ENCODE results near the gene CRELD1. TPM values are rescaled to one million over a fixed set of nuclear protein-coding genes. Genes with fewer than 3 reads are reported as not detected.

The CRELD1 gene
- total and polyA plus RNA-seq, 10 of the 15 experiments (the other 5 are each of a cell fraction or from before 2014, with no cell fraction given), result 1.3 to 15.9 (median 8.8) TPM

DNA sequence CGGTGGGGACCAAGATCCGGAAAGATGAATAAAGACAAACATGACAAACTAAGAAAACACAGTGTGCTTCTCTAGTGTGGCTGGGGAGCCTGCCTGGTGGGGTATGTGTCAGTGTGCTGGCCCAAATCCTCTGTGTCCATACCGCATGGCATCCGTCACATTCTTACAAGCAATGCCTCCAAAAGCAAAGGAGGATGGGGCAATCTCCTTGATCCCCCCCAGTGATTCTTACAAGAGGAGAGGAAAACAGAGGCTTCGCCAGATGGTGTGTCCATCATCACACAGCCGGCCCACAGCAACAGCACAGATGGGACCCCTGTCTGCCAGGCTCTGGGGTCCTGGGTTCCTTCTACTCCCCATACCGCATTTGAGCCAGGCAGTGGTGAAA lies 17.3 kb upstream of the CRELD1 start (continued):
- TF ChIP-seq, protein P1, sequence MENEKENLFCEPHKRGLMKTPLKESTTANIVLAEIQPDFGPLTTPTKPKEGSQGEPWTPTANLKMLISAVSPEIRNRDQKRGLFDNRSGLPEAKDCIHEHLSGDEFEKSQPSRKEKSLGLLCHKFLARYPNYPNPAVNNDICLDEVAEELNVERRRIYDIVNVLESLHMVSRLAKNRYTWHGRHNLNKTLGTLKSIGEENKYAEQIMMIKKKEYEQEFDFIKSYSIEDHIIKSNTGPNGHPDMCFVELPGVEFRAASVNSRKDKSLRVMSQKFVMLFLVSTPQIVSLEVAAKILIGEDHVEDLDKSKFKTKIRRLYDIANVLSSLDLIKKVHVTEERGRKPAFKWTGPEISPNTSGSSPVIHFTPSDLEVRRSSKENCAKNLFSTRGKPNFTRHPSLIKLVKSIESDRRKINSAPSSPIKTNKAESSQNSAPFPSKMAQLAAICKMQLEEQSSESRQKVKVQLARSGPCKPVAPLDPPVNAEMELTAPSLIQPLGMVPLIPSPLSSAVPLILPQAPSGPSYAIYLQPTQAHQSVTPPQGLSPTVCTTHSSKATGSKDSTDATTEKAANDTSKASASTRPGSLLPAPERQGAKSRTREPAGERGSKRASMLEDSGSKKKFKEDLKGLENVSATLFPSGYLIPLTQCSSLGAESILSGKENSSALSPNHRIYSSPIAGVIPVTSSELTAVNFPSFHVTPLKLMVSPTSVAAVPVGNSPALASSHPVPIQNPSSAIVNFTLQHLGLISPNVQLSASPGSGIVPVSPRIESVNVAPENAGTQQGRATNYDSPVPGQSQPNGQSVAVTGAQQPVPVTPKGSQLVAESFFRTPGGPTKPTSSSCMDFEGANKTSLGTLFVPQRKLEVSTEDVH (IDR thresholded peaks at IDR 0.05; ENCODE audit: low read depth, partially characterized antibody), result no peak
- TF ChIP-seq, protein P2, sequence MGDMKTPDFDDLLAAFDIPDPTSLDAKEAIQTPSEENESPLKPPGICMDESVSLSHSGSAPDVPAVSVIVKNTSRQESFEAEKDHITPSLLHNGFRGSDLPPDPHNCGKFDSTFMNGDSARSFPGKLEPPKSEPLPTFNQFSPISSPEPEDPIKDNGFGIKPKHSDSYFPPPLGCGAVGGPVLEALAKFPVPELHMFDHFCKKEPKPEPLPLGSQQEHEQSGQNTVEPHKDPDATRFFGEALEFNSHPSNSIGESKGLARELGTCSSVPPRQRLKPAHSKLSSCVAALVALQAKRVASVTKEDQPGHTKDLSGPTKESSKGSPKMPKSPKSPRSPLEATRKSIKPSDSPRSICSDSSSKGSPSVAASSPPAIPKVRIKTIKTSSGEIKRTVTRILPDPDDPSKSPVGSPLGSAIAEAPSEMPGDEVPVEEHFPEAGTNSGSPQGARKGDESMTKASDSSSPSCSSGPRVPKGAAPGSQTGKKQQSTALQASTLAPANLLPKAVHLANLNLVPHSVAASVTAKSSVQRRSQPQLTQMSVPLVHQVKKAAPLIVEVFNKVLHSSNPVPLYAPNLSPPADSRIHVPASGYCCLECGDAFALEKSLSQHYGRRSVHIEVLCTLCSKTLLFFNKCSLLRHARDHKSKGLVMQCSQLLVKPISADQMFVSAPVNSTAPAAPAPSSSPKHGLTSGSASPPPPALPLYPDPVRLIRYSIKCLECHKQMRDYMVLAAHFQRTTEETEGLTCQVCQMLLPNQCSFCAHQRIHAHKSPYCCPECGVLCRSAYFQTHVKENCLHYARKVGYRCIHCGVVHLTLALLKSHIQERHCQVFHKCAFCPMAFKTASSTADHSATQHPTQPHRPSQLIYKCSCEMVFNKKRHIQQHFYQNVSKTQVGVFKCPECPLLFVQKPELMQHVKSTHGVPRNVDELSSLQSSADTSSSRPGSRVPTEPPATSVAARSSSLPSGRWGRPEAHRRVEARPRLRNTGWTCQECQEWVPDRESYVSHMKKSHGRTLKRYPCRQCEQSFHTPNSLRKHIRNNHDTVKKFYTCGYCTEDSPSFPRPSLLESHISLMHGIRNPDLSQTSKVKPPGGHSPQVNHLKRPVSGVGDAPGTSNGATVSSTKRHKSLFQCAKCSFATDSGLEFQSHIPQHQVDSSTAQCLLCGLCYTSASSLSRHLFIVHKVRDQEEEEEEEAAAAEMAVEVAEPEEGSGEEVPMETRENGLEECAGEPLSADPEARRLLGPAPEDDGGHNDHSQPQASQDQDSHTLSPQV (IDR thresholded peaks at IDR 0.05), result no peak
- no peak for TF ChIP-seq MYC (IDR thresholded peaks at IDR 0.05; ENCODE audit: insufficient read depth, insufficient read length, insufficient replicate concordance, low read length, severe bottlenecking)
- no peak for TF ChIP-seq RB1 (IDR thresholded peaks at IDR 0.05; ENCODE audit: borderline replicate concordance)
- no peak for TF ChIP-seq GATAD2B (conservative IDR thresholded peaks at IDR 0.05; ENCODE audit: low read depth)
- TF ChIP-seq MYB (IDR thresholded peaks at IDR 0.05; ENCODE audit: borderline replicate concordance, low read depth, low read length), result no peak
